Nephron progenitor cell (in vitro differentiated cells): ENCODE results near the gene PASD1.
"Not testable (repeated sequence)": the region's sequence is repeated elsewhere in the genome, so short reads cannot be mapped to it uniquely, and the experiment has no call there.

Source experiments
- DNase-seq: peaks from one replicate; pipeline ENCODE4 v3.0.0; 2021
- H3K27ac Mint-ChIP-seq: 2 replicates; pipeline ENCODE4 v1.8.0; 2021; ENCODE audit warnings: mild to moderate bottlenecking, moderate library complexity, mixed read lengths
- H3K27me3 Mint-ChIP-seq: 2 replicates; pipeline ENCODE4 v1.8.0; 2021; ENCODE audit warnings: mild to moderate bottlenecking, low read depth, mixed read lengths; ENCODE audit not compliant: poor library complexity
- H3K36me3 Mint-ChIP-seq: 2 replicates; pipeline ENCODE4 v1.8.0; 2021; ENCODE audit warnings: low read depth, mixed read lengths
- H3K4me1 Mint-ChIP-seq: 2 replicates; pipeline ENCODE4 v1.8.0; 2021; ENCODE audit warnings: mixed read lengths
- H3K4me3 Mint-ChIP-seq: 2 replicates; pipeline ENCODE4 v1.8.0; 2021; ENCODE audit warnings: mild to moderate bottlenecking, moderate library complexity, mixed read lengths
- H3K9me3 Mint-ChIP-seq: 2 replicates; pipeline ENCODE4 v1.8.0; 2021; ENCODE audit warnings: mild to moderate bottlenecking, moderate library complexity, mixed read lengths
- CTCF ChIP-seq: fragments of 200-600 bp; sonication (generic); IDR thresholded peaks from 2 replicates; pipeline ENCODE4 v1.5.0; 2021; ENCODE audit warnings: antibody characterized with exemption

PASD1 gene

GRCh38 chrX:151536571-151536970 is 26.9 kb upstream of the PASD1 start:
- Mint-ChIP-seq H3K27me3 (peaks cover 2% of the 10 kb centered on the region), H3K27ac (no peak overlapping the region), H3K9me3 (peaks cover 35% of the 10 kb centered on the region), H3K4me1 (peaks cover 10% of the 10 kb centered on the region), H3K36me3 (no peaks in the 10 kb centered on the region), H3K4me3 (no peak overlapping the region)
- TF ChIP-seq CTCF: no peak
- DNase-seq: no peak

- H3K36me3 Mint-ChIP-seq: no peaks in the 10 kb centered on the region
- H3K4me1 Mint-ChIP-seq: peaks cover 10% of the 10 kb centered on the region
- H3K4me3 Mint-ChIP-seq: no peak overlapping the region
- no peak for DNase-seq
- H3K27me3 Mint-ChIP-seq: no peaks in the 10 kb centered on the region
- TF ChIP-seq CTCF: no peak
- no peak overlapping the region for H3K27ac Mint-ChIP-seq
- peaks cover 30% of the 10 kb centered on the region for H3K9me3 Mint-ChIP-seq
These were observed 25.9 kb upstream of the PASD1 start for GRCh38 chrX:151537572-151537971.

GRCh38 chrX:151538190-151539122 is 25.0 kb upstream of the PASD1 start:
- no peak for DNase-seq
- no peaks in the 10 kb centered on the region for H3K36me3 Mint-ChIP-seq
- H3K27me3 Mint-ChIP-seq: no peaks in the 10 kb centered on the region
- no peak overlapping the region for H3K4me3 Mint-ChIP-seq
- no peak overlapping the region for H3K27ac Mint-ChIP-seq
- TF ChIP-seq CTCF: no peak
- peaks cover 25% of the 10 kb centered on the region for H3K9me3 Mint-ChIP-seq
- H3K4me1 Mint-ChIP-seq: peaks cover 10% of the 10 kb centered on the region

GRCh38 chrX:151543706-151544105 is 19.8 kb upstream of the PASD1 start:
- no peak overlapping the region for H3K27ac Mint-ChIP-seq
- no peak overlapping the region for H3K4me3 Mint-ChIP-seq
- H3K4me1 Mint-ChIP-seq: peaks cover 8% of the 10 kb centered on the region
- no peaks in the 10 kb centered on the region for H3K36me3 Mint-ChIP-seq
- H3K9me3 Mint-ChIP-seq: peaks cover 44% of the 10 kb centered on the region
- no peak for DNase-seq
- no peak for TF ChIP-seq CTCF
- H3K27me3 Mint-ChIP-seq: no peaks in the 10 kb centered on the region

- not testable (repeated sequence) for H3K36me3 Mint-ChIP-seq, H3K27ac Mint-ChIP-seq, DNase-seq, H3K4me3 Mint-ChIP-seq, H3K27me3 Mint-ChIP-seq, H3K4me1 Mint-ChIP-seq
- H3K9me3 Mint-ChIP-seq: peaks cover 57% of the 10 kb centered on the region
These were observed 17.2 kb upstream of the PASD1 start for GRCh38 chrX:151546226-151546625.

- not testable (repeated sequence) for H3K36me3 Mint-ChIP-seq, H3K27ac Mint-ChIP-seq, H3K4me3 Mint-ChIP-seq, H3K4me1 Mint-ChIP-seq, DNase-seq, H3K27me3 Mint-ChIP-seq
- H3K9me3 Mint-ChIP-seq: peaks cover 66% of the 10 kb centered on the region
These were observed 12.3 kb upstream of the PASD1 start for GRCh38 chrX:151551176-151551575.

- DNase-seq: no peak
- Mint-ChIP-seq H3K27me3 (no peaks in the 10 kb centered on the region), H3K36me3 (no peaks in the 10 kb centered on the region), H3K9me3 (peaks cover 64% of the 10 kb centered on the region), H3K4me1 (no peaks in the 10 kb centered on the region), H3K4me3 (no peak overlapping the region), H3K27ac (no peak overlapping the region)
- no peak for TF ChIP-seq CTCF
These were observed 10.7 kb upstream of the PASD1 start for GRCh38 chrX:151552743-151553142.

- H3K4me1 Mint-ChIP-seq, H3K27ac Mint-ChIP-seq, DNase-seq, H3K36me3 Mint-ChIP-seq, H3K4me3 Mint-ChIP-seq, H3K27me3 Mint-ChIP-seq: not testable (repeated sequence)
- peaks cover 57% of the 10 kb centered on the region for H3K9me3 Mint-ChIP-seq
These were observed 8.2 kb upstream of the PASD1 start for GRCh38 chrX:151555301-151555700.

GRCh38 chrX:151562485-151562884 is 990 bp upstream of the PASD1 start:
- H3K36me3 Mint-ChIP-seq, H3K27ac Mint-ChIP-seq, H3K4me3 Mint-ChIP-seq, H3K27me3 Mint-ChIP-seq, DNase-seq: not testable (repeated sequence)
- peaks cover 71% of the 10 kb centered on the region for H3K9me3 Mint-ChIP-seq
- H3K4me1 Mint-ChIP-seq: peaks cover 12% of the 10 kb centered on the region
